NCI-H446 treated with DMSO at 0.1 percent for 48 hours (cell line): Measurements from ENCODE around the gene LIMS1.
A peak's percentile ranks its signal among the peaks of the same experiment; 100 is the strongest.

Source experiments
- DNase-seq: peaks from one replicate; lab custom pipeline; 2025; lab: John Stamatoyannopoulos, UW

The LIMS1 gene

GRCh38 chr2:108615480-108616090 lies 81.3 kb downstream of the LIMS1 start:
- no peak for DNase-seq

GRCh38 chr2:108616318-108616717 lies 82.0 kb downstream of the LIMS1 start:
- no peak for DNase-seq

GRCh38 chr2:108616751-108617161 lies 82.5 kb downstream of the LIMS1 start:
- peak; percentile 93 for DNase-seq

GRCh38 chr2:108617617-108618016 lies 83.3 kb downstream of the LIMS1 start:
- peak; percentile 38 for DNase-seq

GRCh38 chr2:108619925-108620620 lies 85.8 kb downstream of the LIMS1 start:
- DNase-seq = no peak

- DNase-seq = no peak
Observed at GRCh38 chr2:108620656-108621055, 86.4 kb downstream of the LIMS1 start.

GRCh38 chr2:108621087-108621559 lies 86.9 kb downstream of the LIMS1 start:
- no peak for DNase-seq

- DNase-seq = no peak
Observed at GRCh38 chr2:108621687-108622681, 87.7 kb downstream of the LIMS1 start.

GRCh38 chr2:108623616-108624015 lies 89.3 kb downstream of the LIMS1 start:
- DNase-seq = no peak

GRCh38 chr2:108625186-108625827 lies 91.0 kb downstream of the LIMS1 start:
- DNase-seq = no peak

GRCh38 chr2:108625828-108626195 lies 91.5 kb downstream of the LIMS1 start:
- no peak for DNase-seq

GRCh38 chr2:108626995-108627394 lies 92.7 kb downstream of the LIMS1 start:
- DNase-seq = no peak

GRCh38 chr2:108627911-108628567 lies 93.8 kb downstream of the LIMS1 start:
- DNase-seq = no peak

GRCh38 chr2:108628936-108629335 lies 94.7 kb downstream of the LIMS1 start:
- no peak for DNase-seq

GRCh38 chr2:108629417-108629816 lies 95.1 kb downstream of the LIMS1 start:
- DNase-seq = no peak

- DNase-seq = no peak
Observed at GRCh38 chr2:108630567-108631405, 96.5 kb downstream of the LIMS1 start.

GRCh38 chr2:108632332-108633160 lies 98.3 kb downstream of the LIMS1 start:
- no peak for DNase-seq

GRCh38 chr2:108633409-108633808 lies 99.1 kb downstream of the LIMS1 start:
- DNase-seq = no peak

- peak; percentile 76 for DNase-seq
Observed at GRCh38 chr2:108634011-108634410, 99.7 kb downstream of the LIMS1 start.
